ENCODE measurements around the gene HSPB9.

HSPB9 gene

DNA sequence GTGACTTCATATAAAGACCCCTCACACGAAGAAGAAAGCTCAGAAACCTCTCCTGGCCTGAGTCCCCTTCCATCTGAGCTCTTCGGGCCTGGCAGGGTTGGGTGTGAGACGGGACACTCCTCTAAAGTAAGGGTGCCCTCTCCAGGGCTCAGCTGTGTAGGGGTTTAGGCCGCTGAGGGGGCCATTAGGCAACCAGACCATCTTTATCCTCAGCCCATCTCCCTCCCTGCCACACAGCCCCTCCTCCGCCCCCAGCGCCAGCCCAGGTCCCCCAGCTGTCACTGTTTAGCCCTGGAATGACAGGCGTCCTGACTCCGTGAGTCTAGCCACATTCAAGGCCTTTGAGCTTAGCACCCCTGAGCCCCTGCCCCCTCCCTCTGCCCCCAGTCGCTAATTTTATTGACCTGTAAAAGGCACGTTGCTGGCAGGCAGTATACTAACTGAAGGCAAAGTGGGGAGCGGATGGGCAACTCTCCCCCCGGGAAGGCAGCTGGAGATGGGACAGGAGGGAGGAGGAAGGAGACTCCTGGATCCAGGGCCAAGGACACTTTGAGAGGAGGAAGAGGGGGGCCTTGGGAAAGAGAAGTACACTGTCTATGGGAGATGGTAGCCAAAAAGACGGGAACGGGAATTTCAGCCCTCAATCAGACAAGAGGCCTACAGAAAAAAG is 23.7 kb upstream of the HSPB9 start:
- DNase-seq (ENCODE audit: low read depth in 1 of 2, low spot score in 1 of 2) = no peak
- no peak for TF ChIP-seq CTCF (IDR thresholded peaks at IDR 0.05; ENCODE audit: insufficient read depth, low read length)
- TF ChIP-seq POLR2AphosphoS5 (IDR thresholded peaks at IDR 0.05; ENCODE audit: low read depth) = no peak
- no peak for TF ChIP-seq GABPA (IDR thresholded peaks at IDR 0.05; ENCODE audit: low read depth)
- TF ChIP-seq REST (IDR thresholded peaks at IDR 0.05; ENCODE audit: insufficient replicate concordance, low read depth) = no peak
- no peak for TF ChIP-seq SPI1 (IDR thresholded peaks at IDR 0.05; ENCODE audit: borderline replicate concordance, low read depth)
- H3K27me3 ChIP-seq (ENCODE audit: insufficient read depth, poor library complexity, severe bottlenecking) = peaks cover 4% of the 10 kb centered on the region
- no peak overlapping the region for H3K4me3 ChIP-seq (replicated peaks; ENCODE audit: insufficient read depth, low read length)
- no peak overlapping the region for H3K27ac ChIP-seq (replicated peaks)

GRCh38 chr17:42101513-42102292 is 20.9 kb upstream of the HSPB9 start:
- TF ChIP-seq POLR2AphosphoS5 (IDR thresholded peaks at IDR 0.05; ENCODE audit: low read depth) = no peak
- TF ChIP-seq REST (IDR thresholded peaks at IDR 0.05; ENCODE audit: insufficient replicate concordance, low read depth) = no peak
- no peak for TF ChIP-seq GABPA (IDR thresholded peaks at IDR 0.05; ENCODE audit: low read depth)
- no peak for TF ChIP-seq SPI1 (IDR thresholded peaks at IDR 0.05; ENCODE audit: borderline replicate concordance, low read depth)
- peak; percentile 89 for TF ChIP-seq CTCF (IDR thresholded peaks at IDR 0.05; ENCODE audit: insufficient read depth, low read length)

GRCh38 chr17:42103221-42103954 is 19.2 kb upstream of the HSPB9 start:
- H3K27me3 ChIP-seq (ENCODE audit: insufficient read depth, poor library complexity, severe bottlenecking) = no peaks in the 10 kb centered on the region
- DNase-seq (ENCODE audit: low read depth in 1 of 2, low spot score in 1 of 2) = no peak
- no peak overlapping the region for H3K4me3 ChIP-seq (replicated peaks; ENCODE audit: insufficient read depth, low read length)
- no peak overlapping the region for H3K27ac ChIP-seq (replicated peaks)
- TF ChIP-seq CTCF (IDR thresholded peaks at IDR 0.05; ENCODE audit: insufficient read depth, low read length) (no peak), GABPA (IDR thresholded peaks at IDR 0.05; ENCODE audit: low read depth) (no peak)

More at GRCh38 chr17:42101513-42102292, 20.9 kb upstream of the HSPB9 start:
- Histone ChIP-seq H3K27ac (replicated peaks) (no peak overlapping the region), H3K4me3 (replicated peaks; ENCODE audit: insufficient read depth, low read length) (no peak overlapping the region), H3K27me3 (ENCODE audit: insufficient read depth, poor library complexity, severe bottlenecking) (peaks cover 4% of the 10 kb centered on the region)
- DNase-seq (ENCODE audit: low read depth in 1 of 2, low spot score in 1 of 2) = peak; percentile 57 to 70
